ENCODE data around the gene KRAS.

DNA sequence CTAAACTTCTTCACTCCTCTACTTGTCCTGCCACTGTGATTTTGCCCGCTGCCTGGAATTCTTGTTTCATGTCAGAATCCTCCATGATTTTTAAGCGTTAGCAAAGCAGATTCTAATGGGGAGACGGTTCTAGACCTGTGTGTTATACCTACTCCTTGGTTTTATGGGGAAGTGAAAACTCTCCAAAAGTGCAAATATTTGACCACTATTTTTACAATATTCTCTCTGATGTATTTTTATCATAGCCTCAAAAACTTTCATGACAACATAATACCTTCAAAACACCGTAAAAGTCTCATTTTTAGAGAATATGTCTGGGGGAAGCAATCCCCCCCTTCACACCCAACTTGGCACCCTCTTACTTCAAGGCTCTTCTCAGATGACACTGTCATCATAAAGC is 12.9 kb upstream of the KRAS start:
- TF ChIP-seq, protein P1, sequence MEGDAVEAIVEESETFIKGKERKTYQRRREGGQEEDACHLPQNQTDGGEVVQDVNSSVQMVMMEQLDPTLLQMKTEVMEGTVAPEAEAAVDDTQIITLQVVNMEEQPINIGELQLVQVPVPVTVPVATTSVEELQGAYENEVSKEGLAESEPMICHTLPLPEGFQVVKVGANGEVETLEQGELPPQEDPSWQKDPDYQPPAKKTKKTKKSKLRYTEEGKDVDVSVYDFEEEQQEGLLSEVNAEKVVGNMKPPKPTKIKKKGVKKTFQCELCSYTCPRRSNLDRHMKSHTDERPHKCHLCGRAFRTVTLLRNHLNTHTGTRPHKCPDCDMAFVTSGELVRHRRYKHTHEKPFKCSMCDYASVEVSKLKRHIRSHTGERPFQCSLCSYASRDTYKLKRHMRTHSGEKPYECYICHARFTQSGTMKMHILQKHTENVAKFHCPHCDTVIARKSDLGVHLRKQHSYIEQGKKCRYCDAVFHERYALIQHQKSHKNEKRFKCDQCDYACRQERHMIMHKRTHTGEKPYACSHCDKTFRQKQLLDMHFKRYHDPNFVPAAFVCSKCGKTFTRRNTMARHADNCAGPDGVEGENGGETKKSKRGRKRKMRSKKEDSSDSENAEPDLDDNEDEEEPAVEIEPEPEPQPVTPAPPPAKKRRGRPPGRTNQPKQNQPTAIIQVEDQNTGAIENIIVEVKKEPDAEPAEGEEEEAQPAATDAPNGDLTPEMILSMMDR (IDR thresholded peaks at IDR 0.05; ENCODE audit: extremely low read depth in 1 of 2, insufficient read depth in 1 of 2, low read depth in 1 of 2, low read length in 2 of 2) = no peak
- no peak for TF ChIP-seq MYC (IDR thresholded peaks at IDR 0.05; ENCODE audit: low read depth, low read length)
- TF ChIP-seq POLR2A (IDR thresholded peaks at IDR 0.05; ENCODE audit: low read depth, low read length) = no peak
- no peak for TF ChIP-seq POLR2AphosphoS5 (IDR thresholded peaks at IDR 0.05; ENCODE audit: insufficient read depth, low read depth, low read length)
- TF ChIP-seq GATA2 (IDR thresholded peaks at IDR 0.05; ENCODE audit: insufficient read depth, insufficient read length, low read depth, low read length) = no peak
- no peak for TF ChIP-seq JUN (IDR thresholded peaks at IDR 0.05; ENCODE audit: borderline replicate concordance, insufficient read depth, insufficient read length, low read depth)
- TF ChIP-seq EZH2 (IDR thresholded peaks at IDR 0.05; ENCODE audit: borderline replicate concordance, low read depth, low read length, severe bottlenecking) = no peak
